K562 (cell line): Measurements from ENCODE around the gene PSG6. TPM values are rescaled to one million over a fixed set of nuclear protein-coding genes. Genes with fewer than 3 reads are reported as not detected.
"Not testable (repeated sequence)": the region's sequence is repeated elsewhere in the genome, so short reads cannot be mapped to it uniquely, and the experiment has no call there.

Experiments
- ATAC-seq: fragments of 200-7000 bp; cut with Tn5 transposase; 3 replicates; pipeline ENCODE4 v1.9.1; 2020; ENCODE audit warnings: moderate library complexity
- BruUV-seq: library from RNA; stranded (reverse); fragments of 400-500 nt; replicated peaks from 2 replicates; lab custom pipeline; 2021; lab: Mats Ljungman, UMichigan
- CTCF ChIA-PET: fragments of 300-600 bp; formaldehyde crosslinking; extraction: SDS; loops from one replicate; lab custom pipeline; 2021; ENCODE audit warnings: low intra/inter-chr PET ratio; lab: Yijun Ruan, JAX
- POLR2A ChIA-PET: fragments of 300-600, 350-650 bp; sonication (Branson Sonifier 250); formaldehyde crosslinking; extraction: SDS; loops from one replicate; lab custom pipeline; 2021; ENCODE audit warnings: antibody characterized with exemption, inconsistent platforms; lab: Yijun Ruan, JAX
- DNase-seq, 4 experiments: peaks; one replicate each; pipeline versions ENCODE4 v3.0.0 to v3.0.0-alpha.2; 2011 to 2018; ENCODE audit warnings: low spot score in 3 of 4, mixed read lengths in 3 of 4; ENCODE audit errors: extremely low read depth in 1 of 4
- FAIRE-seq: peaks from 2 replicates; lab custom pipeline; 2011; peaks lifted over from hg19 to GRCh38; lab: Jason Lieb, UNC
- H2AFZ ChIP-seq: 2 replicates; pipeline ENCODE4 v1.6.0; 2011; ENCODE audit warnings: low read depth, low read length, control low read depth, inconsistent platforms
- H3K27ac ChIP-seq: fragments of 200-600 bp; 3 replicates; pipeline ENCODE4 v1.8.0; 2011; ENCODE audit warnings: low read depth, mild to moderate bottlenecking, control low read depth, inconsistent platforms, low read length, moderate library complexity, mixed read lengths; ENCODE audit errors: extremely low read depth
- H3K27me3 ChIP-seq, 2 experiments: fragments of 300-600 bp in 1 of 2; 2 replicates in 1 of 2; 3 replicates in 1 of 2; pipeline versions ENCODE4 v1.6.0 to v1.8.0; 2011; ENCODE audit warnings: inconsistent platforms in 2 of 2, low read length in 2 of 2, mild to moderate bottlenecking in 1 of 2, mixed read lengths in 1 of 2, moderate library complexity in 1 of 2; ENCODE audit not compliant: control insufficient read depth in 2 of 2, insufficient read depth in 2 of 2
- H3K36me3 ChIP-seq: fragments of 300-600 bp; 3 replicates; pipeline ENCODE4 v1.8.0; 2011; ENCODE audit warnings: mild to moderate bottlenecking, low read length, inconsistent platforms; ENCODE audit not compliant: control insufficient read depth, insufficient read depth
- H3K4me1 ChIP-seq, 2 experiments: fragments of 200-600 bp in 1 of 2; replicated peaks in 1 of 2; 2 replicates in 1 of 2; 3 replicates in 1 of 2; pipeline versions ENCODE4 v1.5.1 to v1.8.0; 2011; ENCODE audit warnings: inconsistent platforms in 2 of 2, low read length in 2 of 2, mild to moderate bottlenecking in 1 of 2, mixed read lengths in 1 of 2, moderate library complexity in 1 of 2; ENCODE audit not compliant: control insufficient read depth in 2 of 2, insufficient read depth in 2 of 2
- H3K4me2 ChIP-seq: 2 replicates; pipeline ENCODE4 v1.6.1; 2011; ENCODE audit warnings: low read length, control low read depth, inconsistent platforms, mixed read lengths; ENCODE audit not compliant: insufficient read depth
- H3K4me3 ChIP-seq: fragments of 200-600 bp; sonication (generic), shearing (Covaris generic); 2 replicates; pipeline ENCODE4 v1.5.1; 2016; ENCODE audit warnings: control low read depth, inconsistent platforms
- H3K79me2 ChIP-seq: fragments of 200-600 bp; 3 replicates; pipeline ENCODE4 v1.8.0; 2011; ENCODE audit warnings: low read length, inconsistent platforms; ENCODE audit not compliant: control insufficient read depth, insufficient read depth
- H3K9ac ChIP-seq, 2 experiments: 2 replicates each; pipeline versions ENCODE4 v1.6.0 to v1.6.1; 2011; ENCODE audit warnings: low read depth in 2 of 2, low read length in 2 of 2, control low read depth in 1 of 2, inconsistent platforms in 1 of 2, mild to moderate bottlenecking in 1 of 2, mixed read lengths in 1 of 2; ENCODE audit not compliant: insufficient read depth in 1 of 2
- H3K9me1 ChIP-seq: one replicate; pipeline ENCODE4 v1.6.0; 2011; ENCODE audit warnings: inconsistent platforms, mild to moderate bottlenecking, low read length, moderate library complexity; ENCODE audit not compliant: control insufficient read depth, insufficient read depth
- H3K9me3 ChIP-seq: replicated peaks from 2 replicates; pipeline ENCODE4 v1.5.1; 2011; ENCODE audit warnings: low read depth, low read length, inconsistent platforms; ENCODE audit not compliant: control insufficient read depth, insufficient read depth
- H4K20me1 ChIP-seq: replicated peaks from 2 replicates; pipeline ENCODE4 v1.6.1; 2011; ENCODE audit warnings: low read length, inconsistent platforms, mixed read lengths; ENCODE audit not compliant: control insufficient read depth, insufficient read depth
- ATF3 ChIP-seq, 2 experiments: fragments of 450-650 bp in 1 of 2; sonication (generic) in 1 of 2; formaldehyde crosslinking in 1 of 2; IDR thresholded peaks in 1 of 2; conservative IDR thresholded peaks in 1 of 2; 2 replicates each; pipeline versions ENCODE4 v1.6.1 to v1.8.1; 2016 to 2023; ENCODE audit warnings: mild to moderate bottlenecking in 2 of 2, moderate library complexity in 2 of 2, inconsistent platforms in 1 of 2, missing genetic modification reagents in 1 of 2
- WGBS: fragments of 100-300 bp; shearing (Covaris generic); methylation state at CpG from one replicate; pipeline ENCODE4 v1.1.6; 2016; ENCODE audit warnings: low coverage, mixed read lengths; ENCODE audit not compliant: insufficient coverage; ENCODE audit errors: missing lambda C conversion rate; 5-methylcytosine and 5-hydroxymethylcytosine counted together
- in situ Hi-C: fragments of 300-500 bp; cut with MboI; formaldehyde crosslinking; loops from 4 replicates; pipeline ENCODE4 v1.15.0; 2018; ENCODE audit warnings: inconsistent platforms, mixed read lengths
- intact Hi-C: fragments of 100-400 bp; cut with micrococcal nuclease; formaldehyde crosslinking; loops from 2 replicates; pipeline ENCODE4 v1.14.2; 2022
- polyA plus RNA-seq, 8 experiments: library from polyadenylated mRNA; depleted of rRNA in 4 of 8; stranded (reverse) in 5 of 8; unstranded in 3 of 8; fragments of >200 nt; fragmentation: Nextera tagmentation in 2 of 8; fragmentation: Illumina TruSeq in 1 of 8; extraction: Ambion mirVana in 2 of 8; extraction: Trizol in 1 of 8; gene quantifications; 2 replicates each; pipeline versions ENCODE4 v1.2.1 to v1.2.3, GENCODE V29; 2011 to 2014; ENCODE audit warnings: inconsistent platforms in 1 of 8, missing spikeins in 1 of 8
- total RNA-seq, 7 experiments: library from RNA; depleted of rRNA in 6 of 7; stranded (reverse); fragments of >200 nt in 6 of 7; fragmentation: Illumina TruSeq in 2 of 7; extraction: Trizol in 2 of 7; gene quantifications; 2 replicates each; pipeline versions ENCODE4 v1.2.1 to v1.2.3, GENCODE V29; 2011 to 2021; ENCODE audit warnings: low replicate concordance in 1 of 7

PSG6 gene
- total and polyA plus RNA-seq, 9 of the 15 experiments (the other 6 are each of a cell fraction or from before 2014, with no cell fraction given), result not detected

GRCh38 chr19:42874901-42875813, 42.5 kb downstream of the PSG6 start:
- CTCF ChIA-PET; BruUV-seq; H3K9me1 ChIP-seq; H3K9me3 ChIP-seq; FAIRE-seq; H3K4me2 ChIP-seq; H2AFZ ChIP-seq; H3K4me1 ChIP-seq; intact Hi-C loops; H4K20me1 ChIP-seq; ATAC-seq; H3K36me3 ChIP-seq; H3K9ac ChIP-seq; H3K4me3 ChIP-seq; H3K27ac ChIP-seq; in situ Hi-C loops; H3K27me3 ChIP-seq; H3K79me2 ChIP-seq; POLR2A ChIA-PET; DNase-seq; TF ChIP-seq ATF3 (CRISPR knock-in tag; conservative IDR thresholded peaks at IDR 0.05): not testable (repeated sequence)
- TF ChIP-seq ATF3 (IDR thresholded peaks at IDR 0.05), result peak; percentile 14; the same call in 1 of the 2 replicates
- 5% methylated on average over 3 of the region's 4 CpGs for WGBS

GRCh38 chr19:42874136-42874535, 43.6 kb downstream of the PSG6 start:
- H3K9ac ChIP-seq, in situ Hi-C loops, CTCF ChIA-PET, H3K27me3 ChIP-seq, H3K9me3 ChIP-seq, H4K20me1 ChIP-seq, H3K27ac ChIP-seq, H3K36me3 ChIP-seq, H3K4me2 ChIP-seq, FAIRE-seq, intact Hi-C loops, H3K9me1 ChIP-seq, H3K79me2 ChIP-seq, DNase-seq, ATAC-seq, BruUV-seq, H3K4me3 ChIP-seq, H2AFZ ChIP-seq, POLR2A ChIA-PET, H3K4me1 ChIP-seq: not testable (repeated sequence)
- WGBS, result 0% methylated on average over 3 of the region's 3 CpGs
